ENCODE results near the gene HOXA6. TPM values are rescaled to one million over a fixed set of nuclear protein-coding genes. Genes with fewer than 3 reads are reported as not detected.

Gene HOXA6
- total RNA-seq, 1 experiment from 2014 or later, result 12.7 TPM

DNA sequence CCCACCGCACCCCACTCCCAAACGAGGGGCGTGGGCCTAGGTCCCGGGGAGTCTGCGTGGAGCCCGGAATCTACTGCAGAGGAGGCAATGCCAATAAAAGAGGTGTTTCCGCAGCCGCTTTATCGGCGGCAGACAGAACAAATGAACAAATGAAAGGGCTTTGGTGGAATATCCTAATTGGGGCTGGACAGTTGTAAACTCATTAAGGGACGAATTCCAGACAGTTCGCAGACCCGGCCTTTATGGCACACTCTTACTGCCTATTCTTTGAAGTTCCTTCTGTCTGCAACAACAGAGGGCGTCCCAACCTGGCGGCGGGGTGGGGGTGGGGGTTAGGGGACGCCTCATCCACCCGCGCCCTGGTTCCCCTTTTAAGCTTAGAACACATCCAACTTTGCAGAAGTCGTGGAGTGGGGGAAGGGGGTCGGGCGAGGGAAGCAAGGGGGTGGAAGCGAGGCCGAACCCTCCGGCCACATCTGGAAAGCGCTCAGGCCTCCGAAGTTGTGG, 13.7 kb upstream of the HOXA6 start:
- POLR2A ChIA-PET, result interaction anchor here (0.7 to 1.4 kb wide), 5 partner anchors 9 to 995 kb away, joined by 3 to 5 read pairs (median 4); partner anchors contain the start of gene HOXA3
- peak overlapping the region; percentile 97 for H3K4me2 ChIP-seq (ENCODE audit: low read length)
- no peak overlapping the region for H2AFZ ChIP-seq (ENCODE audit: low read depth, low read length, poor library complexity, severe bottlenecking)
- no peaks in the 10 kb centered on the region for H3K27me3 ChIP-seq (ENCODE audit: insufficient read depth, low read length)
- H3K9ac ChIP-seq (ENCODE audit: low read length), result peak overlapping the region; percentile 89
- CTCF ChIA-PET, result interaction anchor here (0.6 to 3.4 kb wide), 26 partner anchors 9 to 1300 kb away, joined by 3 to 62 read pairs (median 4); partner anchors contain the start of gene HOXA3
- no TSS peak for BruUV-seq (replicated peaks)
- DNase-seq (ENCODE audit: low read depth, low spot score), result no peak
- intact Hi-C loops (cut with micrococcal nuclease), result loop anchor here (1.0 to 10.0 kb wide), 9 partner anchors 475 to 1594 kb away; partner anchors contain the start of genes CBX3 and HNRNPA2B1
- no peaks in the 10 kb centered on the region for H3K9me3 ChIP-seq (ENCODE audit: control insufficient read depth in 1 of 2, insufficient read depth in 1 of 2, low read depth in 1 of 2, low read length in 2 of 2)
- peak overlapping the region; percentile 91 for H3K27ac ChIP-seq (ENCODE audit: low read depth, low read length)
- H4K20me1 ChIP-seq (ENCODE audit: insufficient read depth), result no peaks in the 10 kb centered on the region
- H3K9me2 ChIP-seq (ENCODE audit: insufficient read depth), result no peaks in the 10 kb centered on the region
- peak; percentile 30 for ATAC-seq
- no peak for TF ChIP-seq EZH2phosphoT487 (IDR thresholded peaks at IDR 0.05; ENCODE audit: borderline replicate concordance)
- TF ChIP-seq CEBPB (IDR thresholded peaks at IDR 0.05; ENCODE audit: low read depth), result no peak
- no peak for TF ChIP-seq POLR2AphosphoS5 (IDR thresholded peaks at IDR 0.05; ENCODE audit: low read depth, low read length)
- no peak for TF ChIP-seq EZH2 (IDR thresholded peaks at IDR 0.05)
- TF ChIP-seq SRF (IDR thresholded peaks at IDR 0.05; ENCODE audit: low read depth), result no peak
- TF ChIP-seq CTCF (IDR thresholded peaks at IDR 0.05 in 2 of 3, conservative IDR thresholded peaks at IDR 0.05 in 1 of 3; ENCODE audit: borderline replicate concordance in 1 of 3, insufficient read depth in 1 of 3, low read depth in 2 of 3, low read length in 2 of 3), result no peak; a peak in 1 of 6 replicates
- no peak for TF ChIP-seq EGR1 (IDR thresholded peaks at IDR 0.05; ENCODE audit: low read depth)
- TF ChIP-seq CBX3 (IDR thresholded peaks at IDR 0.05; ENCODE audit: low read depth), result no peak
- no peak for TF ChIP-seq FOSL1 (IDR thresholded peaks at IDR 0.05; ENCODE audit: low read depth)
- TF ChIP-seq ELF1 (IDR thresholded peaks at IDR 0.05; ENCODE audit: borderline replicate concordance, low read depth), result no peak
- H3K79me2 ChIP-seq (ENCODE audit: insufficient read depth, low read length), result peaks cover 47% of the 10 kb centered on the region
- H3K4me3 ChIP-seq (replicated peaks in 1 of 2; ENCODE audit: low read depth in 1 of 2, low read length in 2 of 2), result peak overlapping the region; percentile 77 to 84
- peaks cover 14 to 58% of the 10 kb centered on the region in 2 experiments for H3K4me1 ChIP-seq (ENCODE audit: control insufficient read depth in 1 of 2, insufficient read depth in 2 of 2, low read length in 2 of 2)
- RAD21 ChIA-PET (ENCODE audit: low non-redundant PET in 1 of 2, low total read pairs in 2 of 2, uncharacterized antibody in 2 of 2, unreplicated experiment in 2 of 2), result interaction anchor here (0.6 to 2.1 kb wide), 11 partner anchors 9 to 792 kb away, joined by 3 to 12 read pairs (median 4); partner anchors contain the start of gene HOXA6 (in 1 of the 2)
- peaks cover 0 to 4% of the 10 kb centered on the region in 2 experiments; a peak in 1 of 4 replicates for H3K36me3 ChIP-seq (ENCODE audit: control insufficient read depth in 1 of 2, insufficient read depth in 2 of 2, low read length in 2 of 2)

All from HCT116 (cell line).